Mammary epithelial cell (primary cell): Measurements from ENCODE around the gene SYPL2.

ENCODE experiments used
- CTCF ChIP-seq, 2 donors: IDR thresholded peaks in 1 of 2; conservative IDR thresholded peaks in 1 of 2; 2 replicates each; pipeline ENCODE4 v1.5.1; 2011 to 2012; ENCODE audit warnings: inconsistent platforms in 2 of 2, low read length in 2 of 2, mild to moderate bottlenecking in 2 of 2, control low read depth in 1 of 2, low read depth in 1 of 2; ENCODE audit not compliant: insufficient read depth in 1 of 2; ENCODE audit errors: extremely low read depth in 1 of 2
- EZH2 ChIP-seq: IDR thresholded peaks from 2 replicates; pipeline ENCODE4 v1.6.1; 2012; ENCODE audit warnings: low read length, inconsistent platforms, borderline replicate concordance

GRCh38 chr1:109527098-109527811, 60.9 kb downstream of the SYPL2 start:
- TF ChIP-seq CTCF (conservative IDR thresholded peaks at IDR 0.05 in 1 of 2, IDR thresholded peaks at IDR 0.05 in 1 of 2; ENCODE audit: extremely low read depth in 1 of 2, insufficient read depth in 1 of 2, low read depth in 1 of 2, low read length in 2 of 2): no peak
- no peak for TF ChIP-seq EZH2
